ENCODE results near the gene CNEP1R1.

DNA sequence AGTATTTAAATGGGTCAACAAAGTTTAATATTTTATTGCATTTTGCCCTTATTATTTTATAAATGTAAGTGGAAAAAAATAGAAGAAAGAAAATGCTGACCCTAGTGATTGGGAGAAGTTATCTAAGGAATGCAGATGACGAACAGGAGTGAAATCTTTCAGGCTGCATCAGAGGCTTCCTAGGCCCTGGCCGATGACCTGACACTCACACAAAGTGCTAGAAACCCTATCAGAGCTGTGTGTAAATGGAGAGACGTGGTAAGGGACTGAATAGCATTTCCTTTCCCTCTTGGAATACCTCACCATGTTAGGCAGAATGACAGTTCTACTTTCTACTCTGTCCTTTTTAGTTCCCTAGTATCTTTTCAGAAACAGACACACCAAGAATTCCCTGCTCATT is 44.9 kb upstream of the CNEP1R1 start:
- TF ChIP-seq, protein P1, sequence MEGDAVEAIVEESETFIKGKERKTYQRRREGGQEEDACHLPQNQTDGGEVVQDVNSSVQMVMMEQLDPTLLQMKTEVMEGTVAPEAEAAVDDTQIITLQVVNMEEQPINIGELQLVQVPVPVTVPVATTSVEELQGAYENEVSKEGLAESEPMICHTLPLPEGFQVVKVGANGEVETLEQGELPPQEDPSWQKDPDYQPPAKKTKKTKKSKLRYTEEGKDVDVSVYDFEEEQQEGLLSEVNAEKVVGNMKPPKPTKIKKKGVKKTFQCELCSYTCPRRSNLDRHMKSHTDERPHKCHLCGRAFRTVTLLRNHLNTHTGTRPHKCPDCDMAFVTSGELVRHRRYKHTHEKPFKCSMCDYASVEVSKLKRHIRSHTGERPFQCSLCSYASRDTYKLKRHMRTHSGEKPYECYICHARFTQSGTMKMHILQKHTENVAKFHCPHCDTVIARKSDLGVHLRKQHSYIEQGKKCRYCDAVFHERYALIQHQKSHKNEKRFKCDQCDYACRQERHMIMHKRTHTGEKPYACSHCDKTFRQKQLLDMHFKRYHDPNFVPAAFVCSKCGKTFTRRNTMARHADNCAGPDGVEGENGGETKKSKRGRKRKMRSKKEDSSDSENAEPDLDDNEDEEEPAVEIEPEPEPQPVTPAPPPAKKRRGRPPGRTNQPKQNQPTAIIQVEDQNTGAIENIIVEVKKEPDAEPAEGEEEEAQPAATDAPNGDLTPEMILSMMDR (conservative IDR thresholded peaks at IDR 0.05) = no peak
- TF ChIP-seq ZFX (IDR thresholded peaks at IDR 0.05) = no peak

Measured in C4-2B (cell line).